H1 (cell line): ENCODE data around the gene TSEN2. TPM values are rescaled to one million over a fixed set of nuclear protein-coding genes. Genes with fewer than 3 reads are reported as not detected.

ENCODE experiments used
- CTCF ChIA-PET: fragments of 300-600 bp; sonication (Branson Sonifier 250); formaldehyde crosslinking; loops from one replicate; lab custom pipeline; 2021; ENCODE audit not compliant: partially characterized antibody; lab: Charles Lee
- POLR2A ChIA-PET: fragments of 300-600 bp; sonication (Branson Sonifier 250); formaldehyde crosslinking; loops from one replicate; lab custom pipeline; 2021; ENCODE audit warnings: inconsistent platforms; ENCODE audit not compliant: partially characterized antibody; lab: Charles Lee
- DNase-seq, 2 experiments: peaks; one replicate each; pipeline versions ENCODE4 v3.0.0 to v3.0.0-alpha.2; 2010 to 2022; ENCODE audit warnings: low spot score in 2 of 2, low read depth in 1 of 2, mixed read lengths in 1 of 2
- FAIRE-seq: peaks from 2 replicates; lab custom pipeline; 2011; peaks lifted over from hg19 to GRCh38; lab: Jason Lieb, UNC
- H2AFZ ChIP-seq: 2 replicates; pipeline ENCODE4 v1.8.1; 2012; ENCODE audit warnings: low read length, inconsistent platforms
- H2AK5ac ChIP-seq: 2 replicates; pipeline ENCODE4 v1.6.1; 2013; ENCODE audit warnings: low read depth, low read length
- H2BK120ac ChIP-seq: replicated peaks from 2 replicates; pipeline ENCODE3; 2013; ENCODE audit warnings: low read depth, low read length, inconsistent platforms
- H2BK12ac ChIP-seq: 2 replicates; pipeline ENCODE4 v1.6.1; 2013; ENCODE audit warnings: low read depth, low read length
- H2BK15ac ChIP-seq: 2 replicates; pipeline ENCODE4 v1.6.1; 2013; ENCODE audit warnings: low read length
- H2BK20ac ChIP-seq: 2 replicates; pipeline ENCODE4 v1.6.1; 2013; ENCODE audit warnings: low read length
- H2BK5ac ChIP-seq: 2 replicates; pipeline ENCODE4 v1.6.1; 2013; ENCODE audit warnings: low read depth, low read length
- H3K14ac ChIP-seq: 2 replicates; pipeline ENCODE4 v1.6.1; 2013; ENCODE audit warnings: inconsistent platforms; ENCODE audit not compliant: insufficient read length
- H3K18ac ChIP-seq: 2 replicates; pipeline ENCODE4 v1.6.1; 2013; ENCODE audit warnings: low read length; ENCODE audit errors: extremely low read depth
- H3K23ac ChIP-seq: 2 replicates; pipeline ENCODE4 v1.6.1; 2013; ENCODE audit warnings: inconsistent platforms; ENCODE audit not compliant: insufficient read length
- H3K23me2 ChIP-seq: 2 replicates; pipeline ENCODE4 v1.6.1; 2013; ENCODE audit warnings: low read depth, low read length
- H3K27ac ChIP-seq: 2 replicates; pipeline ENCODE4 v1.6.1; 2011; ENCODE audit warnings: low read depth, low read length, inconsistent platforms
- H3K27me3 ChIP-seq, 4 experiments: replicated peaks in 1 of 4; 1 replicate in 1 of 4; 2 replicates in 3 of 4; pipeline versions ENCODE4 v1.6.1 to v1.8.1; 2011 to 2013; ENCODE audit warnings: low read length in 3 of 4, mild to moderate bottlenecking in 3 of 4, inconsistent platforms in 2 of 4, mixed read lengths in 2 of 4, moderate library complexity in 1 of 4; ENCODE audit not compliant: control insufficient read depth in 3 of 4, insufficient read depth in 3 of 4; ENCODE audit errors: extremely low read depth in 1 of 4
- H3K36me3 ChIP-seq, 4 experiments: 2 replicates each; pipeline versions ENCODE4 v1.6.1 to v1.8.1; 2011 to 2013; ENCODE audit warnings: mild to moderate bottlenecking in 4 of 4, low read length in 3 of 4, moderate library complexity in 2 of 4, control low read depth in 1 of 4, inconsistent platforms in 1 of 4; ENCODE audit not compliant: insufficient read depth in 4 of 4, control insufficient read depth in 2 of 4
- H3K4ac ChIP-seq: replicated peaks from 2 replicates; pipeline ENCODE3; 2013; ENCODE audit warnings: low read length, low read depth, mixed read lengths, inconsistent platforms; ENCODE audit not compliant: insufficient read length
- H3K4me1 ChIP-seq, 4 experiments: replicated peaks in 1 of 4; 1 replicate in 1 of 4; 2 replicates in 3 of 4; pipeline versions ENCODE4 v1.6.1 to v1.8.1; 2011 to 2013; ENCODE audit warnings: low read length in 3 of 4, inconsistent platforms in 2 of 4, mixed read lengths in 1 of 4; ENCODE audit not compliant: insufficient read depth in 4 of 4, control insufficient read depth in 3 of 4
- H3K4me2 ChIP-seq, 2 experiments: 2 replicates each; pipeline versions ENCODE4 v1.6.1 to v1.8.1; 2011 to 2013; ENCODE audit warnings: low read depth in 2 of 2, low read length in 2 of 2, control low read depth in 1 of 2, inconsistent platforms in 1 of 2, mild to moderate bottlenecking in 1 of 2; ENCODE audit not compliant: insufficient read depth in 1 of 2
- H3K4me3 ChIP-seq, 4 experiments: fragments of 200-600, 300-600 bp in 1 of 4; sonication (generic), shearing (Covaris generic), sonication (Bioruptor Twin) in 1 of 4; 2 replicates each; pipeline versions ENCODE4 v1.5.1 to v1.8.1; 2011 to 2016; ENCODE audit warnings: low read length in 4 of 4, low read depth in 3 of 4, control low read depth in 2 of 4, inconsistent platforms in 2 of 4, mild to moderate bottlenecking in 2 of 4, mixed read lengths in 1 of 4, moderate library complexity in 1 of 4; ENCODE audit not compliant: insufficient read depth in 2 of 4; ENCODE audit errors: extremely low read depth in 1 of 4
- H3K56ac ChIP-seq: replicated peaks from 2 replicates; pipeline ENCODE3; 2013; ENCODE audit warnings: low read depth, mild to moderate bottlenecking, mixed read lengths, low read length, inconsistent platforms; ENCODE audit not compliant: insufficient read length
- H3K79me1 ChIP-seq: 2 replicates; pipeline ENCODE4 v1.6.1; 2013; ENCODE audit warnings: low read depth, low read length, control low read depth
- H3K79me2 ChIP-seq, 2 experiments: 2 replicates each; pipeline versions ENCODE4 v1.6.1 to v1.8.1; 2012 to 2013; ENCODE audit warnings: low read length in 2 of 2, mild to moderate bottlenecking in 2 of 2, inconsistent platforms in 1 of 2; ENCODE audit not compliant: insufficient read depth in 2 of 2, control insufficient read depth in 1 of 2
- H3K9ac ChIP-seq, 4 experiments: replicated peaks in 1 of 4; 1 replicate in 1 of 4; 2 replicates in 3 of 4; pipeline versions ENCODE4 v1.6.1 to v1.8.1; 2011 to 2013; ENCODE audit warnings: low read depth in 3 of 4, low read length in 3 of 4, control low read depth in 2 of 4, mild to moderate bottlenecking in 2 of 4, moderate library complexity in 2 of 4, inconsistent platforms in 1 of 4; ENCODE audit errors: extremely low read depth in 1 of 4
- H3K9me3 ChIP-seq, 2 experiments: 2 replicates each; pipeline versions ENCODE4 v1.6.1 to v1.8.1; 2012 to 2013; ENCODE audit warnings: mild to moderate bottlenecking in 2 of 2, moderate library complexity in 2 of 2, control low read depth in 1 of 2, inconsistent platforms in 1 of 2, low read depth in 1 of 2, low read length in 1 of 2, mixed read lengths in 1 of 2; ENCODE audit not compliant: insufficient read depth in 2 of 2
- H4K20me1 ChIP-seq, 2 experiments: replicated peaks in 1 of 2; 2 replicates each; pipeline versions ENCODE3 to v1.8.1; 2011 to 2013; ENCODE audit warnings: inconsistent platforms in 2 of 2, low read length in 2 of 2, mild to moderate bottlenecking in 1 of 2; ENCODE audit not compliant: insufficient read depth in 2 of 2, control insufficient read depth in 1 of 2
- H4K5ac ChIP-seq: 2 replicates; pipeline ENCODE4 v1.6.1; 2013; ENCODE audit warnings: low read length, low read depth, mixed read lengths, inconsistent platforms; ENCODE audit not compliant: insufficient read length
- H4K8ac ChIP-seq: 2 replicates; pipeline ENCODE4 v1.8.0; 2013; ENCODE audit warnings: mild to moderate bottlenecking, moderate library complexity, low read length, inconsistent platforms; ENCODE audit not compliant: insufficient read depth; ENCODE audit errors: extremely low read depth
- H4K91ac ChIP-seq: replicated peaks from 2 replicates; pipeline ENCODE3; 2013; ENCODE audit warnings: low read length, mixed read lengths, inconsistent platforms; ENCODE audit not compliant: insufficient read length
- CBX5 ChIP-seq: fragments of 300-800, 300-1000 bp; sonication (generic); IDR thresholded peaks from 2 replicates; pipeline ENCODE4 v1.7.1; 2016; ENCODE audit warnings: antibody characterized with exemption, low read length, low read depth
- EGR1 ChIP-seq: IDR thresholded peaks from 2 replicates; pipeline ENCODE4 v1.6.1; 2011; ENCODE audit warnings: low read depth, low read length, borderline replicate concordance
- JUN ChIP-seq: IDR thresholded peaks from 2 replicates; pipeline ENCODE4 v1.6.1; 2011; ENCODE audit warnings: low read depth, mild to moderate bottlenecking, improper control_type of control experiment, low read length
- NANOG ChIP-seq: IDR thresholded peaks from 2 replicates; pipeline ENCODE4 v1.6.1; 2011; ENCODE audit warnings: low read length, low read depth, mild to moderate bottlenecking, inconsistent platforms; ENCODE audit not compliant: insufficient read depth, poor library complexity, severe bottlenecking
- RAD21 ChIP-seq, 2 experiments: IDR thresholded peaks in 1 of 2; conservative IDR thresholded peaks in 1 of 2; 2 replicates each; pipeline ENCODE4 v1.6.1; 2011; ENCODE audit warnings: low read depth in 2 of 2, low read length in 2 of 2, improper control_type of control experiment in 1 of 2, inconsistent platforms in 1 of 2, mild to moderate bottlenecking in 1 of 2, moderate library complexity in 1 of 2
- RBBP5 ChIP-seq: IDR thresholded peaks from 2 replicates; pipeline ENCODE4 v1.7.1; 2012; ENCODE audit warnings: low read depth, mild to moderate bottlenecking, inconsistent platforms, low read length, moderate library complexity, borderline replicate concordance
- RFX5 ChIP-seq: IDR thresholded peaks from 2 replicates; pipeline ENCODE4 v1.6.1; 2011; ENCODE audit warnings: low read depth, low read length, improper control_type of control experiment, borderline replicate concordance
- SIRT6 ChIP-seq: IDR thresholded peaks from one replicate; pipeline ENCODE4 v1.7.1; 2012; ENCODE audit warnings: low read length, inconsistent platforms
- SP2 ChIP-seq: IDR thresholded peaks from 2 replicates; pipeline ENCODE4 v1.6.1; 2012; ENCODE audit warnings: mild to moderate bottlenecking, low read length, inconsistent platforms
- SP4 ChIP-seq: IDR thresholded peaks from 2 replicates; pipeline ENCODE4 v1.6.1; 2012; ENCODE audit warnings: low read length, inconsistent platforms
- SRF ChIP-seq: IDR thresholded peaks from 2 replicates; pipeline ENCODE4 v1.6.1; 2011; ENCODE audit warnings: mild to moderate bottlenecking, low read depth, low read length, moderate library complexity
- TAF1 ChIP-seq: IDR thresholded peaks from 2 replicates; pipeline ENCODE4 v1.6.1; 2011; ENCODE audit warnings: mild to moderate bottlenecking, low read depth, low read length
- TAF7 ChIP-seq: optimal IDR thresholded peaks from 2 replicates; pipeline ENCODE3; 2011; ENCODE audit warnings: low read depth, mild to moderate bottlenecking, inconsistent platforms, low read length, moderate library complexity, borderline replicate concordance
- TCF12 ChIP-seq: IDR thresholded peaks from 2 replicates; pipeline ENCODE4 v1.6.1; 2011; ENCODE audit warnings: low read depth, mild to moderate bottlenecking, low read length
- USF2 ChIP-seq: IDR thresholded peaks from 2 replicates; pipeline ENCODE4 v1.6.1; 2011; ENCODE audit warnings: low read length, improper control_type of control experiment
- polyA plus RNA-seq, 7 experiments: library from polyadenylated mRNA; depleted of rRNA in 3 of 7; stranded (reverse) in 5 of 7; unstranded in 2 of 7; fragments of >200 nt in 5 of 7; fragments of 200-250 nt in 2 of 7; gene quantifications; 1 replicate in 5 of 7; 2 replicates in 1 of 7; 4 replicates in 1 of 7; pipeline versions ENCODE4 v1.2.1 to v1.2.3, GENCODE V29; 2011 to 2013; ENCODE audit warnings: missing spikeins in 2 of 7, mixed read lengths in 2 of 7
- total RNA-seq: library from RNA; stranded (reverse); fragmentation: NEBNext Ultra II Directional; extraction: Animal tissue kit (Norgen Biotek cat#: 25700); gene quantifications from 2 replicates; pipeline ENCODE4 v1.2.1, GENCODE V29; 2021

TSEN2 gene
- total and polyA plus RNA-seq, 2 of the 8 experiments (the other 6 are each of a cell fraction or from before 2014, with no cell fraction given), result 16.1 to 22.4 TPM

- no peak overlapping the region for H3K23ac ChIP-seq
- H3K79me1 ChIP-seq, result peaks cover 2% of the 10 kb centered on the region; the same call in 1 of the 2 replicates
- no peak for FAIRE-seq
- no peak overlapping the region for H2BK5ac ChIP-seq
- no peak overlapping the region for H3K27ac ChIP-seq
- no peaks in the 10 kb centered on the region for H3K23me2 ChIP-seq
- H3K36me3 ChIP-seq, result peaks cover 0 to 14% (median 2%) of the 10 kb centered on the region in 4 experiments; a peak in 5 of 8 replicates
- no peak overlapping the region for H2BK12ac ChIP-seq
- no peaks in the 10 kb centered on the region for H3K79me2 ChIP-seq
- no peak overlapping the region for H2BK120ac ChIP-seq
- H3K9me3 ChIP-seq, result no peaks in the 10 kb centered on the region
- no peak for DNase-seq
- no peak overlapping the region for H3K4me3 ChIP-seq
- H3K14ac ChIP-seq, result no peak overlapping the region
- H2BK20ac ChIP-seq, result no peak overlapping the region
- H3K18ac ChIP-seq, result no peak overlapping the region
- CTCF ChIA-PET, result no interaction called here
- no peak overlapping the region for H2AFZ ChIP-seq
- H4K5ac ChIP-seq, result no peak overlapping the region
- no peaks in the 10 kb centered on the region for H4K20me1 ChIP-seq
- no peak overlapping the region for H2AK5ac ChIP-seq
- no peaks in the 10 kb centered on the region for H3K27me3 ChIP-seq
- no peak overlapping the region for H3K9ac ChIP-seq
- H3K4me1 ChIP-seq, result no peaks in the 10 kb centered on the region
- no peak overlapping the region for H3K4me2 ChIP-seq
- no peak overlapping the region for H3K4ac ChIP-seq
- H2BK15ac ChIP-seq, result no peak overlapping the region
- H4K8ac ChIP-seq, result no peak overlapping the region
- no peak overlapping the region for H4K91ac ChIP-seq
- H3K56ac ChIP-seq, result no peak overlapping the region
- POLR2A ChIA-PET, result no interaction called here
- TF ChIP-seq SP2 (no peak), TAF7 (no peak), TAF1 (no peak), CBX5 (no peak), RBBP5 (no peak), SIRT6 (no peak), TCF12 (no peak), RAD21 (IDR thresholded peaks at IDR 0.05 in 1 of 2, conservative IDR thresholded peaks at IDR 0.05 in 1 of 2; ENCODE audit: low read depth in 2 of 2, low read length in 2 of 2) (no peak), USF2 (no peak), SRF (no peak), JUN (no peak), SP4 (no peak), RFX5 (no peak), EGR1 (no peak), NANOG (no peak)
Measured at GRCh38 chr3:12515631-12516030, 31.4 kb downstream of the TSEN2 start.
